Epithelial cell of umbilical artery (primary cell): ENCODE data around the gene SF3A2. TPM values are rescaled to one million over a fixed set of nuclear protein-coding genes. Genes with fewer than 3 reads are reported as not detected.

Experiments
- total RNA-seq: library from RNA; depleted of rRNA; stranded (reverse); fragments of >200 nt; gene quantifications from 2 replicates; pipeline ENCODE4 v1.2.3, GENCODE V29; 2014

The SF3A2 gene
- 24.9 and 39.0 TPM in 2 replicates for total RNA-seq

DNA sequence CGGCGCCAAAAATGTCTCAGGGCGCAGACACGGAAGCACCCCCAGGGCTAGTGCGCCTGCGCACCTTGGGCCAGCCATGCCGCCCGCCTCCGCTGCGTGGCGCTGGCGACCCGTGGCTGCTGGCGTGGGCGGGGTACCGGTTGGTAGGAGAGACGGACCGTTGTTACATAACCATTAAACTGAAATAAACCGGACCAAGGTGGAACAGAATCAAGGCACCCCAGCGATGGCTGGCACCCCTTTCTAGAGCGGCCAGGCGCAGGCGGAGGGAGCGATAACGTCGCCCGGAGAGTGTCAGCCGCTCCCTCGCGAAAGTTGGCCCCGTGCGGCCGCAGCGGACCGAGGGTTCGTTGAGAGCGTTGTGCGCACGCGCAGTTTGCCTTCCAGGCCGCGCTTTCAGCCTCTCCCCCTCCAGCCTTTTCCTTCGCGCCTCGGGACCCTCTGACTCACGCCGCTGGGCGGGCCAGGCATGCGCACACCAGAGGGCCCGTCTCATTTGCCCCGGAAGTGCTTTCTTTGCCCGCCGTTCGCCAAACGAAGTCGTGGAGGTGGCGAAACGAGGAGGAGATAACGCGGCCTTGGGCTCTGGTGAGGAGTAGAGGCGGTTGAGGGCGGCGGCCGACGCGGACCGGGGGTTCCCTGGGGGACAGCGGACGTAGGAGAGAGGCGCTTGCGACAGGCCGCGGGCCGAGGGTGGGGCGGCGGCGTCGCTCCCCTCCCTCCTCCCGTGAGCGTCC, at the start of gene SF3A2, which contains the start of gene PLEKHJ1:
Gene SF3A2 (plus strand): TSS at position 511 of the 737 bp plus-strand sequence. CDS start 6,595 bp downstream, outside the sequence.
Gene PLEKHJ1 (minus strand): TSS at position 16 of the 737 bp plus-strand sequence. CDS start 81 bp downstream, outside the sequence.

GRCh38 chr19:2249010-2249866, 12.6 kb downstream of the SF3A2 start, which contains the start of gene AMH:
Gene AMH, plus strand, starts transcription at chr19:2249323. Its CDS starts 10 bp downstream, at chr19:2249333.

GRCh38 chr19:2255982-2256685, 19.5 kb downstream of the SF3A2 start, which contains the start of gene JSRP1:
Gene JSRP1, minus strand, starts transcription at chr19:2256417. Its CDS starts 1,103 bp downstream, at chr19:2255314.

GRCh38 chr19:2282062-2282861, 45.6 kb downstream of the SF3A2 start, which contains the start of gene PEAK3:
Gene PEAK3, minus strand, starts transcription at chr19:2282175. Its CDS starts 1,244 bp downstream, at chr19:2280931.

Other genes with a start within 250 kb of the SF3A2 start
- gene BTBD2, start 221.1 kb upstream of the SF3A2 start, total RNA-seq, result 36.7 and 41.9 TPM in 2 replicates
- gene MKNK2, start 185.6 kb upstream of the SF3A2 start, total RNA-seq, result 72.4 and 92.7 TPM in 2 replicates
- gene MOB3A, start 140.5 kb upstream of the SF3A2 start, total RNA-seq, result 13.0 and 17.0 TPM in 2 replicates
- gene IZUMO4, start 139.9 kb upstream of the SF3A2 start, total RNA-seq, result under 0.01 TPM in 1 of 2 replicates, not detected in the other
- gene AP3D1, start 85.3 kb upstream of the SF3A2 start, total RNA-seq, result 67.9 and 86.1 TPM in 2 replicates
- 4.0 and 4.5 TPM in 2 replicates for gene DOT1L, start 72.9 kb upstream of the SF3A2 start, total RNA-seq
- gene PLEKHJ1, start 495 bp upstream of the SF3A2 start, total RNA-seq, result 59.8 and 63.5 TPM in 2 replicates
- 0.76 and 0.97 TPM in 2 replicates for gene AMH, start 12.5 kb downstream of the SF3A2 start, total RNA-seq
- not detected in 2 replicates for gene JSRP1, start 19.6 kb downstream of the SF3A2 start, total RNA-seq
- gene PEAK3, start 45.4 kb downstream of the SF3A2 start, total RNA-seq, result not detected in 2 replicates
- gene LINGO3, start 71.3 kb downstream of the SF3A2 start, total RNA-seq, result not detected in 2 replicates
- 163 and 319 TPM in 2 replicates for gene LSM7, start 91.8 kb downstream of the SF3A2 start, total RNA-seq
- gene SPPL2B, start 91.9 kb downstream of the SF3A2 start, total RNA-seq, result 22.7 and 26.3 TPM in 2 replicates
- gene TMPRSS9, start 123.4 kb downstream of the SF3A2 start, total RNA-seq, result not detected in 2 replicates
- gene TIMM13, start 190.8 kb downstream of the SF3A2 start, total RNA-seq, result 44.2 and 55.5 TPM in 2 replicates
- gene LMNB2, start 220.1 kb downstream of the SF3A2 start, total RNA-seq, result 108 and 131 TPM in 2 replicates
- 27.3 and 32.2 TPM in 2 replicates for gene GADD45B, start 239.3 kb downstream of the SF3A2 start, total RNA-seq